Stimulated activated CD8-positive, alpha-beta memory T cell treated with anti-CD3 and anti-CD28 coated beads, Interleukin-2, amount 100 ng/mL, for 48 hours (primary cell): Measurements from ENCODE around the gene HAPLN1.
"Not testable (repeated sequence)": the region's sequence is repeated elsewhere in the genome, so short reads cannot be mapped to it uniquely, and the experiment has no call there.

Source experiments
- DNase-seq, 2 donors: peaks; one replicate each; pipeline ENCODE4 v3.0.0-alpha.2; 2020; ENCODE audit warnings: low read depth in 2 of 2

The HAPLN1 gene

GRCh38 chr5:83720836-83721537, at the start of gene HAPLN1:
HAPLN1 (minus strand) TSS chr5:83720855; CDS start chr5:83673523, 47,332 bp downstream.
- no peak for DNase-seq

GRCh38 chr5:83767409-83767992, 46.8 kb upstream of the HAPLN1 start:
- DNase-seq: no peak

GRCh38 chr5:83764101-83764500, 43.4 kb upstream of the HAPLN1 start:
- no peak for DNase-seq

- DNase-seq: no peak
Measured at GRCh38 chr5:83760579-83760978, 39.9 kb upstream of the HAPLN1 start.

GRCh38 chr5:83752700-83753099, 32.0 kb upstream of the HAPLN1 start:
- no peak for DNase-seq

- no peak for DNase-seq
Measured at GRCh38 chr5:83751201-83751600, 30.5 kb upstream of the HAPLN1 start.

GRCh38 chr5:83750749-83751148, 30.1 kb upstream of the HAPLN1 start:
- no peak for DNase-seq

- no peak for DNase-seq
Measured at GRCh38 chr5:83745816-83746215, 25.2 kb upstream of the HAPLN1 start.

GRCh38 chr5:83744821-83745220, 24.2 kb upstream of the HAPLN1 start:
- DNase-seq: no peak

GRCh38 chr5:83742089-83742488, 21.4 kb upstream of the HAPLN1 start:
- no peak for DNase-seq

- no peak for DNase-seq
Measured at GRCh38 chr5:83741571-83741970, 20.9 kb upstream of the HAPLN1 start.

GRCh38 chr5:83740741-83741140, 20.1 kb upstream of the HAPLN1 start:
- no peak for DNase-seq

GRCh38 chr5:83736169-83736568, 15.5 kb upstream of the HAPLN1 start:
- DNase-seq: not testable (repeated sequence)

- not testable (repeated sequence) for DNase-seq
Measured at GRCh38 chr5:83735058-83735457, 14.4 kb upstream of the HAPLN1 start.

GRCh38 chr5:83731638-83732037, 11.0 kb upstream of the HAPLN1 start:
- no peak for DNase-seq

- DNase-seq: no peak
Measured at GRCh38 chr5:83729362-83729761, 8.7 kb upstream of the HAPLN1 start.

- no peak for DNase-seq
Measured at GRCh38 chr5:83726912-83727311, 6.3 kb upstream of the HAPLN1 start.

- DNase-seq: no peak
Measured at GRCh38 chr5:83724935-83725334, 4.3 kb upstream of the HAPLN1 start.

GRCh38 chr5:83724001-83724400, 3.3 kb upstream of the HAPLN1 start:
- DNase-seq: no peak

- no peak for DNase-seq
Measured at GRCh38 chr5:83723031-83723430, 2.4 kb upstream of the HAPLN1 start.

GRCh38 chr5:83721953-83722901, 1.6 kb upstream of the HAPLN1 start:
- no peak for DNase-seq

GRCh38 chr5:83718936-83719495, 1.6 kb downstream of the HAPLN1 start:
- DNase-seq: no peak
